ENCODE data around the gene SLC1A2.
"Not testable (repeated sequence)": the region's sequence is repeated elsewhere in the genome, so short reads cannot be mapped to it uniquely, and the experiment has no call there.

- TF ChIP-seq CTCF, POLR2A (IDR thresholded peaks at IDR 0.05): not testable (repeated sequence)
These were observed 192.6 kb downstream of the SLC1A2 start for GRCh38 chr11:35226756-35227155.

All from thyroid gland (tissue), 4 donors.